NCI-H1092 treated with DMSO at 0.1 percent for 48 hours (cell line): ENCODE measurements around the gene KLHL30.

Experiments
- DNase-seq: peaks from one replicate; lab custom pipeline; 2025; lab: John Stamatoyannopoulos, UW

KLHL30 gene

DNA sequence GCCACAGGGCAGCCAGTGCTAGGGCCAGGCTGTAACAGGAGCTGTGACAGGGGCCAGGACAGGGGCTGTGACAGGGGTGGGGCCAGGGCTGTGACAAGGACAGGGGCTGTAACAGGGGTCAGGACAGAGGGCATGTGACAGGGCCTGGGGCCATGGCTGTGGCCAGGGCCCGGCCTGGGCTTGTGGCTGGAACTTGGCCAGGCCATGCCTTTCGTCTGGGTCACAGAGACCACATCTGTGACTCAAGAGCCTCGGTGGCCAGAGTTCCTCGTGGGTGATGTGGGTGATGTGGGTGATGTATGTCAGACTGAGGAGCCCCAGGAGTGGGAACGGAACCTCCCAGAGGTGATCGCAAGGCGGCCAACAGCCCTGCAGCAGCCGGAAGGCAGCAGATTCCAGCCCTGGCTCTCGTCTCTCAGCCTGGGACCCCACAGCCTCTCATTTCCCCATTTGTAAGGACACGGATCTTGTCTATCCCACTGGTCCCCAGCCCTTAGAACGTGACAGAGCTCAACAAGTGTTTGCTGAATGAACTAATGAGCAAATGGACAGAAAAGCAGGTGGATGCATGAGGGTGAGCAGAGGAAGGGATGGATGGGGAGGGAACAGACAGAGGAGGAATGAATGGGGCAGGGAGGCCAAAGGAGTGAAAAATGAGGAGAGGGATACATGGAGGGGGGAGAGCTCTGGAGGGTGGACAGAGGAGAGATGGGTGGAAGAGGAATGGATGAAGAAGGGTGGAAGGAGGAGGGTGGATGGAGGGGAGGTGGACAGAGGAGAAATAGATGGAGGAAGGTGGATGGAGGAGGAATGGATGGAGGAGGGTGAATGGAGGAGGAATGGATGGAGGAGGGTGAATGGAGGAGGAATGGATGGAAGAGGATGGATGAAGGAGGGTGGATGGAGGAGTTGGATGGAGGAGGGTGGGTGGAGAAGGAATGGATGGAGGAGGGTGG lies 21.0 kb upstream of the KLHL30 start:
- no peak for DNase-seq

DNA sequence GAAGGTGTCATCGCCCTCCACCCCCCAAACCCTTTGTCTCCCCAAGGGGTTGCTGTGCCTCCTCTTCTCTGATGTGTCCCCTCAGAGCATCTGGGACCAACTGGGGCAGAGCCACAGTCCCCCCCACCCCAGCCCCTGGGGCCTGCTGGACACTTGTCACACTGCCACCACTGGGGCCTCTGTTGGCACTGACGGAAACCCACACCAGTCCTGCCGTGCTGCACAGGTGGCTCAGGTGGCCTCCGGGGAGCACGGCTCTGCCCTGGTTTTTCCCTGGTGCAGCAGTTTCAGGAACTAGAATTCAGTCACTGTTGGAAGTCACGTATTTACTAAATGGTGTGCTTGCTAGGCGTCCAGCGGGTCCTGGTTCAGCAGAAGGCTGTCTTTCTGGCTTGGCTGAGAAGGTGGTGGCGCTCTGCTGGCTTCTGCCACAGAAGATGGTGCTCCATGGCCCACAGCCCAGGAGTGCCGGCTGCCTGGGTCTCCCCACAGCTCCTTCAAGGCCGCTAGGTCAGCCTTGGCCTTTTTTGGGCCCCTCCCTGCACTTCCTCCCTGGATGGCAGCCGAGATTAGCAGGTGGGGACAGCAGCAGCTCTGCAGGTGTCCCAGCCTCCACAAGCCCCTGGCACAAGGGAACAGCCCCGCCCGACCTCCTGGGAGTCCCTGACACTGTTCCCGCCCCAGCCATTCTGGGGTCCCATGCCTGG lies 18.6 kb upstream of the KLHL30 start:
- no peak for DNase-seq

DNA sequence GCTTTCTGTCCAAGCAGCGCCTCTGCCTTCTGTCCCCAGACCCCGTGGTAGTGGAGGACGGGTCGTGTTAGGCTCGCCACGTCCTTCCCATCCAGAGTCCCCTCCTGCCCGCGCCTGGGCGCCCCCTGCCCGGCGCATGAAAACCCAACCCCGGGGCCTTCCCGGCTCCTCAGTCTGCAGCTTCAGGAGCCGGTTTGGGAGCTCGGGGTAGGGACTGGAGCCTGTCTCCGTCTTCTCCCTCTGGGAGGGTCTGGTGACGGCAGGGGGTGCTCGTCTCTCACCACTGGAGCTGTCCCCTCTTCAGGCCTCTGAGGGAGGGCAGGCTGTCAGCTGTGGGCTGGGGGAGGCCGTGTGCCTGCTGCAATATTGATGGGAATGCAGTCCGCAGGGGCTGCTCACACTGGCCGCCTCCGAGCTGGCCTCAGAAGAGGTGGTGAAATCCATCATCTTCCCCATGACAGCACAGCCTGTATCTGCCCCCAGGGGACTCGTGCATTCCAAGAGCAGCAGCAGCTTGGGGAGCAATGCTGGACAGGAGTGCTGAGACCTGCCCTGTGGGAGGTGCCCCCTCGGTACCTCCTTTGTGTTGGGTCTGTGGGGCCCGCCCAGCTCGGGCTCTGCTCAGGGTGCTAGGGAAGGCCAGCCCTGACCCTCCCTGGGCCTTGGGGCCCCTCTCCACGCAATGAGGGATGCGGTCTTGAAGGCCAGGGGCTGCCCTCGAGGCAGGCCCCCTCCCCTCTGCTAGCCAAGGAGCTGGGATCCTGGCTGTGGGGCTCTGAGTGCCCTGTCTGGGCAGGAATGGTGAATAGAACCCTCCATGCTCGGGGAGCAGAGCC lies 17.8 kb upstream of the KLHL30 start:
- no peak for DNase-seq

DNA sequence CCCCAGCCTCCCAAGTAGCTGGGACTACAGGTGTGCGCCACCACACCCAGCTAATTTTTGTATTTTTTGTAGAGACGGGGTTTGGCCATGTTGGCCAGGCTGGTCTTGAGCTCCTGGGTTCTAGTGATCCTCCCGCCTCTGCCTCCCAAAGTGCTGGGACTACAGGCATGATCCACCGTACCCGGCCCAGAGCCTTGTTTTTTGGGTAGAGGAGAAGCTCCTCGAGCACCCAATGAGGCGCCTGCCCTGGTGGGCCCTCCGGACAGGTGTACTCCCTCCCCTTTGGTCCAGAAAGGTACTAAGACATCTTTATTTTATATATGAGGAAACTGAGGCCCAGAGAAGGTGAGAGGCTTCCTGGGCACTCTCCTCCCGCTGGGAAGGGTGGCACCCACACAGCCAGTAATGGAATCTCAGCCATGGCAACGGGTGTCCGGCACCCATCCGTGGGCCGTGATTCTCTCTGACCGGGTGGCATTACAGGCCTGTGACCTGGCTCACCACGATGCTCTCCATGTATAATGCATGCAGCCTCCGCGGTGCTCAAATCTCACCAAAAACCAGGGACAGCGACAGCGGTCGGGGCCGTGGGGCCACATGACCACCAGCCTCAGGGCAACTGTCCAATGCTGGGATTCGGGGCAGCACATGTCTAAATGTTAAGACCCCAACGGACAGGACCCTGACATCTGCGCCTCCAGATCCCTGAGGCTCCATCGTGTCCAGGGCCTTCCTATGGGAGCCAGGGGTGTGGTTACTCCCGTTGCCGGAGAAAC lies 16.8 kb upstream of the KLHL30 start:
- no peak for DNase-seq

DNA sequence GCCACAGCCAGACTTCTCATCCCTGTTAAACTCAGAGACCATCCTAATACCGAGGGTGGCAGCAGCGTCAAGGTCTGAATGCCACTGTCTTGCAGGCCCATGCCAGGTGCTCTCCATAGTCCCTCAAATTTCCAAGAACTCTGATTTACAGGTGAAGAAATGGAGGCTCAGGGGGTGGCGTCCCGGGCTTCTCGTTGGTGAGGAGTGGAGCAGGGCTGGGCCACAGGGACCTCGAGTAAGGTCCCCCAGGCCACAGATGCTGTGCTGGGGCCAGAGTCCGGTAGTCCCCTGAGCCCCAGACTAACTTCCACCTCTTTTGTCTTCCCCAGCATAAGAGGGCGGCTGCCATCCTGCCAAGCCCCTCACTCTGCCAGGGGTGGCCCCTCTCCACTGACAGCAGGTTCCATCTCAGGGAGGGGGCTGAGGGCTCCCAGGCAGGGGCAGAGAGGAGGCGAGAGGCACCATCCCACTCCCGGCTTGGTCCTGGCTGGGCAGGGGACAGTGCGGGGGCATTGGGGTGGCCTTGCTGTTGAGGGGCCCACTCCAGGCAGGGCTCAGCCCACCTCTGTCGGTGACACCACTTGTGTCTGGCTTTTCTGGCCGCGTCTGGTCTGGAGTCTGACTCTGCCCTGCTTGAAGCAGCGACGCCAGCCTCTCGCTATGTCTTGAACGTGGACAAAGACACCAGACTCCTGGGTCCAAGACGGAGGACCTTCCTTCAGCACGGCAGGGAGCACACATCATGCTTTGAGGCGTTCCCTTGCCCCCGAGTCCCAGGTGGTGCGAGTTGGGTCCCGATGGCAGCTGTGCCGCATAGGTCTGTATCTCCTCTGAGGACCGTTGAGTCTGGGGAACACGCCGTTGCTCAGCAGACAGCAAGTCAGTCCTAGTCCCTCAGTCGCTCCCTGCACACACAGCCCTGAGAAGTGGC lies 15.9 kb upstream of the KLHL30 start:
- no peak for DNase-seq

DNA sequence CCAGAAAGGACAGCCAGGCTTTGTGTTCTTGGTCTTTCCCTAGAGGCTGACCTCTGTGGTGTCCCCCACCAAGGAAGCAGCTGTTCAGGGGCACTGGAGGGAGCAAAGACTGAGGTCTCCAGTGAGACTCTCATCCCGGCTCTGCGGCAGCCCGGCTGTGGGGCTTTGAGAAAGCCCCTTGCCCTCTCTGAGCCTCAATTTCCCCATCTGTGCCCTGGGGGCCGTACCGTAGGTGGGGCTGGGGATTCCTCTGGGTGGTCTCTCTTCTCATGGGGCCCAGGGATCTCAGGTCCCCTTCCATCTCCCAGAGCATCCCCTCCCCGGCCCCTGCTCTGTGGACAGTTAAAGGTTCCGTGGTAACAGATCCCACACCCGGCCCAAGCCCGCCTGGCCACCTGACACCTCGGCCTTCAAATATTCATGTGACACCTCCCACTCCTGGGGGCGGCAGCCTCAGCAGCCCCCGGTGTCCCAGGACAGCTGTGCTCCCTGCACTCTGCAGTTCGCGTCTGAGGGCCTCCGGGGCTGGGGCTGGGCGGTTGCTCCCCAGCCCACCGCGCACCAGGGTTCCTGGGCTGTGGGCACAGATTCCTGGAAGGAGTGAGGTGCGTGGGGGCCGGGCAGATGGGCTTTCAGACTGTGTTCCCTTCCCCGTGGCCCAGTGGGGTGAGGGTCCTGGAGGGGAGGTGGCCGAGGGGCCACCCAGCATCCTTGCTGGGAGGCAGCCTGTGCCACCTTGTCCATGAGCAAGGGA lies 15.1 kb upstream of the KLHL30 start:
- no peak for DNase-seq

GRCh38 chr2:238123991-238124470 lies 14.4 kb upstream of the KLHL30 start:
- no peak for DNase-seq

- DNase-seq = no peak
Measured at GRCh38 chr2:238124488-238125126, 13.9 kb upstream of the KLHL30 start.

- no peak for DNase-seq
Measured at GRCh38 chr2:238125127-238125885, 13.2 kb upstream of the KLHL30 start.

DNA sequence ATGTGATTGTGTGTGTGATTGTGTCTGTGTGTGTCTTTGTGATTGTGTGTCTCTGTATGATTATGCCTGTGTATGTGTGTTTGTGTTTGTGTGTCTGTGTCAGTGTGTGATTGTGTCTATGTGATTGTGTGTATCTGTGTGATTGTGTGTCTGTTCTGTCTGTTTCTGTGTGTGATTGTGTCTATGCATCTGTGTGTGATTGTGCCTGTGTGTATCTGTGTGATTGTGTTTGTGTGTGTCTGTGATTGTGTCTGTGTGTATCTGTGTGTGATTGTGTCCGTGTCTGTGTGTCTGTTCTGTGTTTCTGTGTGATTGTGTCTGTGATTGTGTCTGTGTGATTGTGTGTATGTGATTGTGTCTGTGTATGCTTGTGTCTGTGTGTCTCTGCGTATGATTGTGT lies 12.1 kb upstream of the KLHL30 start:
- DNase-seq = no peak

DNA sequence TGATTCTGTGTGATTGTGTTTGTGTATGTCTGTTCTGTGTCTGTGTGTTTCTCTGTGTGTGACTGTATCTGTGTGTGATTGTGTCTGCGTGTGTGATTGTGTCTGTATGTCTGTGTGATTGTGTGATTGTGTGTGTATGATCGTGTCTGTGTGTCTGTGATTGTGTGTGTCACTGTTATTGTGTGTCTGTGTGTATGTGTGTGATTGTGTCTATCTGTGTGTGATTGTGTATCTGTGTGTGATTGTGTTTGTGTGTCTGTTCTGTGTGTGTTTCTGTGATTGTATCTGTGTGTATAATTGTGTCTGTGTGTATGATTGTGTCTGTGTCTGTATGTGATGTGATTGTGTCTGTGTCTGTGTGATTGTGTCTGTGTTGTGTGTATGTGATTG lies 11.7 kb upstream of the KLHL30 start:
- DNase-seq = no peak

- no peak for DNase-seq
Measured at GRCh38 chr2:238127165-238128060, 11.1 kb upstream of the KLHL30 start.

GRCh38 chr2:238128061-238128440 lies 10.4 kb upstream of the KLHL30 start:
- DNase-seq = no peak

DNA sequence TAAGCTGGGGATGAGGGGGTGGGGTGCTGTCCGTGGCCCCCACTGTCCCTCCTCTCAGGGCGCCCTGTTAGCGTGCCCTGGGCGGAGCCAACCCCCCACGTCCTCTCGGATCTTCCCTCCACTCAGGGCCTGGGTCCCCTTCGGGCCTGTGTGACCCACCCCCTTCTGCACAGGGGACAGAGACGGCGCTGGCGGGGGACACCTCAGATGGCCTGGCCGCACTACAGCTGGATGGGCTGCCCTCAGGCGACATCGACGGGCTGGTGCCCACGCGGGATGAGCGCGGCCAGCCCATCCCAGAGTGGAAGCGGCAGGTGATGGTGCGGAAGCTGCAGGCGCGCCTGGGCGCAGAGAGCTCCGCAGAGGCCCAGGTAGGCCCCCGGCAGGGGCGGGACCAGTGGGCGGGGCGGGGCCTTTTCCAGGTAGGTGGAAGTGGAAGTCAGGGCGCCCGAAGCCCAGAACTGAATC lies 9.9 kb upstream of the KLHL30 start:
- DNase-seq = no peak

- no peak for DNase-seq
Measured at GRCh38 chr2:238129166-238130010, 9.1 kb upstream of the KLHL30 start.

DNA sequence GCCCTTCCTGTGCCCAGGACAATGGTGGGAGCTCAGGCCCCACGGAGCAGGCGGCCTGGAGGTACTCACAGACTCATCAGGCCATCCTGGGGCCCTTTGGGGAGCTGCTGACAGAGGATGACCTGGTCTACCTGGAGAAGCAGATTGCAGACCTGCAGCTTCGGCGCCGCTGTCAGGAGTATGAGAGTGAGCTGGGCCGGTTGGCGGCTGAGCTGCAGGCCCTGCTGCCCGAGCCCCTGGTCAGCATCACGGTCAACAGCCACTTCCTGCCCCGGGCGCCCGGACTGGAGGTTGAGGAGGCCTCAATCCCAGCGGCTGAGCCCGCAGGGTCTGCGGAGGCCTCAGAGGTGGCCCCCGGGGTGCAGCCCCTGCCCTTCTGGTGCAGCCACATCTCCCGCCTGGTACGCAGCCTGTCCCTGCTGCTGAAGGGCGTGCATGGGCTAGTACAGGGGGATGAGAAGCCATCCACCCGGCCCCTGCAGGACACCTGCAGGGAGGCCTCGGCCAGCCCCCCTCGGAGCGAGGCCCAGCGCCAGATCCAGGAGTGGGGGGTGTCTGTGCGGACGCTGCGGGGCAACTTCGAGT lies 8.3 kb upstream of the KLHL30 start:
- DNase-seq = no peak
